Neural cell (in vitro differentiated cells): Measurements from ENCODE around the gene CHST8. TPM values are rescaled to one million over a fixed set of nuclear protein-coding genes. Genes with fewer than 3 reads are reported as not detected.

ENCODE experiments used
- H2AFZ ChIP-seq: fragments of 200-600, 300-800 bp; sonication (generic), shearing (Covaris generic); 2 replicates; pipeline ENCODE4 v1.6.0; 2014; ENCODE audit warnings: low read depth, mild to moderate bottlenecking, antibody characterized with exemption, low read length, moderate library complexity
- H3F3A ChIP-seq: fragments of 200-600 bp; shearing (Covaris generic); 2 replicates; pipeline ENCODE4 v1.6.1; 2016; ENCODE audit warnings: mild to moderate bottlenecking, moderate library complexity, mixed read lengths, antibody characterized with exemption, low read length; ENCODE audit not compliant: insufficient read depth, poor library complexity, severe bottlenecking
- H3K27ac ChIP-seq: fragments of 200-600, 300-800 bp; sonication (generic), shearing (Covaris generic); 2 replicates; pipeline ENCODE4 v1.5.1; 2014; ENCODE audit warnings: mild to moderate bottlenecking, low read length, moderate library complexity
- H3K27me3 ChIP-seq: fragments of 300-800, 200-600 bp; sonication (generic), shearing (Covaris generic); 2 replicates; pipeline ENCODE4 v1.6.0; 2014; ENCODE audit warnings: mild to moderate bottlenecking, low read depth, low read length, moderate library complexity; ENCODE audit not compliant: insufficient read depth
- H3K36me3 ChIP-seq: fragments of 300-800, 200-600 bp; sonication (generic), shearing (Covaris generic); 2 replicates; pipeline ENCODE4 v1.5.1; 2014; ENCODE audit warnings: mild to moderate bottlenecking, antibody characterized with exemption, low read length, moderate library complexity; ENCODE audit not compliant: insufficient read depth
- H3K4me2 ChIP-seq: fragments of 300-800, 200-600 bp; sonication (generic), shearing (Covaris generic); 2 replicates; pipeline ENCODE4 v1.6.0; 2014; ENCODE audit warnings: mild to moderate bottlenecking, low read length
- H3K4me3 ChIP-seq: fragments of 300-800, 200-600 bp; sonication (generic), shearing (Covaris generic); 2 replicates; pipeline ENCODE4 v1.5.1; 2014; ENCODE audit warnings: mild to moderate bottlenecking, low read length, moderate library complexity
- H3K79me2 ChIP-seq: fragments of 200-600 bp; shearing (Covaris generic); replicated peaks from 2 replicates; pipeline ENCODE4 v1.6.0; 2014; ENCODE audit warnings: mild to moderate bottlenecking, low read length, moderate library complexity; ENCODE audit not compliant: insufficient read depth
- H3K9ac ChIP-seq: fragments of 300-800, 200-600 bp; sonication (generic), shearing (Covaris generic); 2 replicates; pipeline ENCODE4 v1.6.1; 2016; ENCODE audit warnings: mild to moderate bottlenecking, low read length, mixed read lengths
- H3K9me2 ChIP-seq: fragments of 200-600 bp; shearing (Covaris generic); 2 replicates; pipeline ENCODE4 v1.6.1; 2016; ENCODE audit warnings: mild to moderate bottlenecking, low read length, mixed read lengths; ENCODE audit not compliant: insufficient read depth
- H3K9me3 ChIP-seq: fragments of 200-600, 300-800 bp; sonication (generic), shearing (Covaris generic); 2 replicates; pipeline ENCODE4 v1.6.1; 2016; ENCODE audit warnings: mild to moderate bottlenecking, mixed run types, low read length, moderate library complexity, mixed read lengths
- H4K20me1 ChIP-seq: fragments of 200-600 bp; shearing (Covaris generic); 2 replicates; pipeline ENCODE4 v1.6.1; 2016; ENCODE audit warnings: mild to moderate bottlenecking, mixed run types; ENCODE audit not compliant: insufficient read depth
- EP300 ChIP-seq: fragments of 450-650 bp; conservative IDR thresholded peaks from 2 replicates; pipeline ENCODE4 v1.6.1; 2014; ENCODE audit warnings: antibody characterized with exemption, mild to moderate bottlenecking, moderate library complexity; ENCODE audit not compliant: poor library complexity, severe bottlenecking
- EZH2 ChIP-seq: fragments of 200-600, 300-800 bp; shearing (Covaris generic), sonication (generic); IDR thresholded peaks from 2 replicates; pipeline ENCODE4 v1.6.1; 2014; ENCODE audit warnings: antibody characterized with exemption, low read length, borderline replicate concordance, mild to moderate bottlenecking; ENCODE audit not compliant: insufficient read depth, poor library complexity, severe bottlenecking
- MXI1 ChIP-seq: fragments of 450-650 bp; conservative IDR thresholded peaks from 2 replicates; pipeline ENCODE4 v1.6.1; 2014; ENCODE audit warnings: antibody characterized with exemption, mild to moderate bottlenecking; ENCODE audit not compliant: poor library complexity, severe bottlenecking
- POLR2AphosphoS5 ChIP-seq: IDR thresholded peaks from 2 replicates; pipeline ENCODE4 v1.6.1; 2012
- RAD21 ChIP-seq: fragments of 450-650 bp; conservative IDR thresholded peaks from 2 replicates; pipeline ENCODE4 v1.6.1; 2014; ENCODE audit warnings: antibody characterized with exemption, mild to moderate bottlenecking, moderate library complexity
- SMC3 ChIP-seq: fragments of 450-650 bp; conservative IDR thresholded peaks from 2 replicates; pipeline ENCODE4 v1.6.1; 2014; ENCODE audit warnings: antibody characterized with exemption, mild to moderate bottlenecking, moderate library complexity; ENCODE audit not compliant: poor library complexity
- polyA plus RNA-seq: library from polyadenylated mRNA; depleted of rRNA; stranded (reverse); fragments of >200 nt; gene quantifications from 2 replicates; pipeline ENCODE4 v1.2.3, GENCODE V29; 2014
- TF ChIP-seq, protein P1 (sequence below): IDR thresholded peaks from 2 replicates; pipeline ENCODE4 v1.6.1; 2012; ENCODE audit warnings: borderline replicate concordance
- TF ChIP-seq, protein P2 (sequence below): fragments of 450-650 bp; IDR thresholded peaks from 2 replicates; pipeline ENCODE4 v1.5.1; 2014; ENCODE audit warnings: antibody characterized with exemption, mild to moderate bottlenecking, moderate library complexity; ENCODE audit not compliant: poor library complexity, severe bottlenecking

Gene CHST8
- polyA plus RNA-seq, 1 donor from 2014 or later, result 7.1 TPM

GRCh38 chr19:33699754-33700407 is 78.1 kb downstream of the CHST8 start:
- H3K9me3 ChIP-seq, result no peaks in the 10 kb centered on the region
- no peaks in the 10 kb centered on the region for H3K27me3 ChIP-seq
- TF ChIP-seq EZH2, result no peak
- TF ChIP-seq SMC3, result peak; percentile 51
- TF ChIP-seq RAD21, result peak; percentile 29
- TF ChIP-seq, protein P1, sequence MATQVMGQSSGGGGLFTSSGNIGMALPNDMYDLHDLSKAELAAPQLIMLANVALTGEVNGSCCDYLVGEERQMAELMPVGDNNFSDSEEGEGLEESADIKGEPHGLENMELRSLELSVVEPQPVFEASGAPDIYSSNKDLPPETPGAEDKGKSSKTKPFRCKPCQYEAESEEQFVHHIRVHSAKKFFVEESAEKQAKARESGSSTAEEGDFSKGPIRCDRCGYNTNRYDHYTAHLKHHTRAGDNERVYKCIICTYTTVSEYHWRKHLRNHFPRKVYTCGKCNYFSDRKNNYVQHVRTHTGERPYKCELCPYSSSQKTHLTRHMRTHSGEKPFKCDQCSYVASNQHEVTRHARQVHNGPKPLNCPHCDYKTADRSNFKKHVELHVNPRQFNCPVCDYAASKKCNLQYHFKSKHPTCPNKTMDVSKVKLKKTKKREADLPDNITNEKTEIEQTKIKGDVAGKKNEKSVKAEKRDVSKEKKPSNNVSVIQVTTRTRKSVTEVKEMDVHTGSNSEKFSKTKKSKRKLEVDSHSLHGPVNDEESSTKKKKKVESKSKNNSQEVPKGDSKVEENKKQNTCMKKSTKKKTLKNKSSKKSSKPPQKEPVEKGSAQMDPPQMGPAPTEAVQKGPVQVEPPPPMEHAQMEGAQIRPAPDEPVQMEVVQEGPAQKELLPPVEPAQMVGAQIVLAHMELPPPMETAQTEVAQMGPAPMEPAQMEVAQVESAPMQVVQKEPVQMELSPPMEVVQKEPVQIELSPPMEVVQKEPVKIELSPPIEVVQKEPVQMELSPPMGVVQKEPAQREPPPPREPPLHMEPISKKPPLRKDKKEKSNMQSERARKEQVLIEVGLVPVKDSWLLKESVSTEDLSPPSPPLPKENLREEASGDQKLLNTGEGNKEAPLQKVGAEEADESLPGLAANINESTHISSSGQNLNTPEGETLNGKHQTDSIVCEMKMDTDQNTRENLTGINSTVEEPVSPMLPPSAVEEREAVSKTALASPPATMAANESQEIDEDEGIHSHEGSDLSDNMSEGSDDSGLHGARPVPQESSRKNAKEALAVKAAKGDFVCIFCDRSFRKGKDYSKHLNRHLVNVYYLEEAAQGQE, result peak; percentile 48
- peak; percentile 96 for TF ChIP-seq POLR2AphosphoS5
- TF ChIP-seq MXI1, result peak; percentile 22
- TF ChIP-seq EP300, result peak; percentile 96
- TF ChIP-seq, protein P2, sequence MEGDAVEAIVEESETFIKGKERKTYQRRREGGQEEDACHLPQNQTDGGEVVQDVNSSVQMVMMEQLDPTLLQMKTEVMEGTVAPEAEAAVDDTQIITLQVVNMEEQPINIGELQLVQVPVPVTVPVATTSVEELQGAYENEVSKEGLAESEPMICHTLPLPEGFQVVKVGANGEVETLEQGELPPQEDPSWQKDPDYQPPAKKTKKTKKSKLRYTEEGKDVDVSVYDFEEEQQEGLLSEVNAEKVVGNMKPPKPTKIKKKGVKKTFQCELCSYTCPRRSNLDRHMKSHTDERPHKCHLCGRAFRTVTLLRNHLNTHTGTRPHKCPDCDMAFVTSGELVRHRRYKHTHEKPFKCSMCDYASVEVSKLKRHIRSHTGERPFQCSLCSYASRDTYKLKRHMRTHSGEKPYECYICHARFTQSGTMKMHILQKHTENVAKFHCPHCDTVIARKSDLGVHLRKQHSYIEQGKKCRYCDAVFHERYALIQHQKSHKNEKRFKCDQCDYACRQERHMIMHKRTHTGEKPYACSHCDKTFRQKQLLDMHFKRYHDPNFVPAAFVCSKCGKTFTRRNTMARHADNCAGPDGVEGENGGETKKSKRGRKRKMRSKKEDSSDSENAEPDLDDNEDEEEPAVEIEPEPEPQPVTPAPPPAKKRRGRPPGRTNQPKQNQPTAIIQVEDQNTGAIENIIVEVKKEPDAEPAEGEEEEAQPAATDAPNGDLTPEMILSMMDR, result no peak
- peak overlapping the region; percentile 63 for H3K27ac ChIP-seq
- no peaks in the 10 kb centered on the region for H3K9me2 ChIP-seq
- H3K4me2 ChIP-seq, result peak overlapping the region; percentile 5
- no peaks in the 10 kb centered on the region for H3K36me3 ChIP-seq
- peak overlapping the region; percentile 40 for H3K9ac ChIP-seq
- H3F3A ChIP-seq, result no peaks in the 10 kb centered on the region
- H3K4me3 ChIP-seq, result peak overlapping the region; percentile 48
- no peaks in the 10 kb centered on the region for H3K79me2 ChIP-seq
- H2AFZ ChIP-seq, result no peak overlapping the region
- H4K20me1 ChIP-seq, result no peaks in the 10 kb centered on the region

GRCh38 chr19:33700408-33701013 is 78.8 kb downstream of the CHST8 start:
- Histone ChIP-seq H4K20me1 (no peaks in the 10 kb centered on the region), H3K79me2 (no peaks in the 10 kb centered on the region), H3K9ac (peak overlapping the region; percentile 34), H2AFZ (no peak overlapping the region), H3F3A (no peaks in the 10 kb centered on the region), H3K9me3 (no peaks in the 10 kb centered on the region), H3K27ac (peak overlapping the region; percentile 63), H3K27me3 (no peaks in the 10 kb centered on the region), H3K36me3 (no peaks in the 10 kb centered on the region), H3K4me3 (peak overlapping the region; percentile 37), H3K4me2 (peak overlapping the region; percentile 5), H3K9me2 (no peaks in the 10 kb centered on the region)
- no peak for TF ChIP-seq POLR2AphosphoS5
- peak; percentile 5 for TF ChIP-seq EP300
